Measurements from ENCODE around the gene MBTPS1.

MBTPS1 gene

DNA sequence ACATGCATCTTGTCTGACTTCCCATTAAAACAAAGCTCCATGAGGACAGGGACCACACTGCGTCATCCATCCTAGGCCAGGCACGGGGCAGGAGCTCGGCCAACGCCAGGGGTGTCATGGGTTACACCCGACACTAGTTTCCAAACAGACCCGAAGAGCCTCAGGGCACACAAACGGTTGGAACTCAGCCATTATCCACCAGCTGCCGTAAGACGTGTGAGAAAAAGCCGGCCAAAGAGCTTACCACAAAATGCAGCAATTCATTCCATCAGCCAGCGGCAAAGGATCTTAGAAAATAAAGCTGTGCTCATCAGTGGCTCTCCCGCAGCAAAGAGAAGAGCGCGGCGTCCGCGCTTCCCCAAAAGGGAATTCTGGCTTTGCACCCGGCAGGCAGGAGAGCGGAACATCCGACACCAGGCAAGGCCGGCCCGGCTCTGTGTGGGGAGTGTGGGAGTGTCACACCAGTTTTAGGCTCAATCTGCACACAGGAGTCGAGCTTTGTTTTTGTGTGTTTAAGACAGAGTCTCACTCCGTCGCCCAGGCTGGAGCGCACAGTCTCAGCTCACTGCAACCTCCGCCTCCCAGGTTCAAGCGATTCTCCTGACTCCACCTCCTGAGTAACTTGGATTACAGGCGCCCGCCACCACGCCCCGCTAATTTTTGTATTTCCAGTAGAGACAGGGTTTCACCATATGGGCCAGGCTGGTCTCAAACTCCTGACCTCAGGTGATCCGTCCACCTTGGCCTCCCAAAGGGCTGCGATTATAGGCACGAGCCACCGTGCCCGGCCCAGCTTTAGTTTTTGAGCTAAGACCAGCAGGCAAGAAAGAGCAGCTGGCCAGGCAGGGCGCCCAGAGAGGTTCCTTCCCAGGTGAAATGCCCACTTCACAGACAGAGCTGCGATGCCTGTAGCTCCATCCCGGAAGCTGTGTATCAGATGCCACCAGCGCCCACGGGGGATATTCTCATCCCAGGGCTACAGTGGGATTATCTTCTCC is 75.6 kb downstream of the MBTPS1 start:
- in situ Hi-C loops (cut with MboI; ENCODE audit: low sequenced_read_pairs), result no loop called here

GRCh38 chr16:84040226-84040822 is 76.4 kb downstream of the MBTPS1 start:
- in situ Hi-C loops (cut with MboI; ENCODE audit: low sequenced_read_pairs), result no loop called here

DNA sequence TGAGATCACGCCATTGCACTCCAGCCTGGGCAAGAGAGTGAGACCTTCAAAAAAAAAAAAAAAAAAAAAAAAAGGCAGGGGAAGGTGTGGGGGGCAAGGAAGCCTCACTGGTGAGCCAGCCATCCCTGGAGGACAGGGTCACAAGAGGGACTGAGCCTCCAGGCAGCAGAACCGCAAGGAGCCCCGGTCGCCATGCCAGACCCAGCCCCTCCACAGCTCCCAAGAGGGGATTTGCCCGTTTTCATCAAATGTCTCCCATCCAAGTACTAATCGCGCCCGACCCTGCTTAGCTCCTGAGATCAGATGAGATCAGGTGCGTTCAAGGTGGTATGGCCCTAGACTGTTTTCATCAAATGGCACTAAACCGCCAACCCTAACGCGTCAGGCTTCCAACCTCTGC is 77.0 kb downstream of the MBTPS1 start:
- in situ Hi-C loops (cut with MboI; ENCODE audit: low sequenced_read_pairs), result no loop called here

- in situ Hi-C loops (cut with MboI; ENCODE audit: low sequenced_read_pairs), result no loop called here
Observed at GRCh38 chr16:84038469-84038868, 78.3 kb downstream of the MBTPS1 start.

GRCh38 chr16:84036982-84037425 is 79.7 kb downstream of the MBTPS1 start:
- in situ Hi-C loops (cut with MboI; ENCODE audit: low sequenced_read_pairs), result no loop called here

- in situ Hi-C loops (cut with MboI; ENCODE audit: low sequenced_read_pairs), result no loop called here
Observed at GRCh38 chr16:84036131-84036530, 80.6 kb downstream of the MBTPS1 start.

- in situ Hi-C loops (cut with MboI; ENCODE audit: low sequenced_read_pairs), result no loop called here
Observed at GRCh38 chr16:84034516-84034915, 82.2 kb downstream of the MBTPS1 start.

GRCh38 chr16:84033251-84034195 is 83.2 kb downstream of the MBTPS1 start:
- in situ Hi-C loops (cut with MboI; ENCODE audit: low sequenced_read_pairs), result no loop called here

GRCh38 chr16:84032458-84033178 is 84.1 kb downstream of the MBTPS1 start:
- in situ Hi-C loops (cut with MboI; ENCODE audit: low sequenced_read_pairs), result no loop called here

- in situ Hi-C loops (cut with MboI; ENCODE audit: low sequenced_read_pairs), result no loop called here
Observed at GRCh38 chr16:84031556-84031955, 85.2 kb downstream of the MBTPS1 start.

GRCh38 chr16:84029297-84030047 is 87.3 kb downstream of the MBTPS1 start:
- in situ Hi-C loops (cut with MboI; ENCODE audit: low sequenced_read_pairs), result no loop called here

GRCh38 chr16:84027625-84028024 is 89.1 kb downstream of the MBTPS1 start:
- in situ Hi-C loops (cut with MboI; ENCODE audit: low sequenced_read_pairs), result no loop called here

DNA sequence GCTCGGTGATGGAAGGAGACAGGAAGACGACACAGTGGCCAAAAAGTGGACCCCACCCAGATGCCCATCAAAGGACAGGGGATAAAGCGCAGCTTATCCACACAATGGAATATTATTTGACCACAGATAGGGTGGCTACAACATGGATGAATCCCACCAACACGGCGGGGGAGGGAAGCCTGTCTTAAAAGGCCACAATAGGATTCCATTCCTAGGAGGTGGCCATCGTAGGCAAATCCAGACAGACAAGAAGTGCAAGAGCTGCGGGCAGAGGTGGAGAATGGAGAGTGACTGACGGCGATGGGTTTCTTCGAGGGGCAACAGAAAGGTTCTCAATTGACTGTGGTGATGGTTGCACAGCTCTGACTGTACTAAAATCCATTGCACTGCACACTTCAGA is 90.1 kb downstream of the MBTPS1 start:
- in situ Hi-C loops (cut with MboI; ENCODE audit: low sequenced_read_pairs), result no loop called here

- in situ Hi-C loops (cut with MboI; ENCODE audit: low sequenced_read_pairs), result no loop called here
Observed at GRCh38 chr16:84024854-84025253, 91.9 kb downstream of the MBTPS1 start.

DNA sequence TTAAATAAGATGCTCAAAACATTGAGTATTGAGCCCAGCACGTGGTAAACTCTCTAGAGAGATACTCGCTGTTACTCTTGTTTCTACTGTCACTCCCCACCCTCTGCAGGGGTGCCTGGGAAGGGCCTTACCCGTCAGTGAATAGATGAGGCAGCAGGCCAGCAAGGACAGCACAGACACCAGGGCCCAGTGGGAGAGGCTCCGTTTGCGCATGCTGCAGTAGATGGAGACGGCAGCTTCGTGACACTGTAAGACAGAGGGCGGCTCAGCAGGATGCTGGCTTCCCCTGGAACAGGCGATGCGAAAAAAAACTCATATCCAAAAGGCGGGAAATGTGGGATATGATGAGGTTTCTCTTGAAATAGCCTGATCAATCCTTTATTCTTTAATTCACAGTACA is 94.1 kb downstream of the MBTPS1 start:
- in situ Hi-C loops (cut with MboI; ENCODE audit: low sequenced_read_pairs), result no loop called here

DNA sequence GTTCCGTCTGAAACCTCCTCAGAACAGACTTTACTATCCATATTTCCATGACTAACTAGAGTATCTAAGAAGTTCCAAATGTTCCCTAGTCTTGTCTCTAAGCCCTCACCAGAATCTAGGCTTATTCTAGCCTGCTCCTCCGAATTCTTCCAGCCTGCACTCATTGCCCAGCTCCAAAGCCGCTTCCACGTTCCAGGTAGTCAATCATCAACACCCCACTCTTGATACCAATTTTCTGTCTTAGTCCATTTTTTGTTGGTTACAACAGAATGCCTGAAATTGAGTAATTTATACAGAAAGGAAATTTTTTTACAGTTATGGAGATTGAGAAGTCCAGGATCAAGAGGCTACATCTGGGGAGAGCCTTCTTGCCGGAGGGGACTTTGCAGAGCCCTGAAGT is 95.3 kb downstream of the MBTPS1 start:
- in situ Hi-C loops (cut with MboI; ENCODE audit: low sequenced_read_pairs), result no loop called here

DNA sequence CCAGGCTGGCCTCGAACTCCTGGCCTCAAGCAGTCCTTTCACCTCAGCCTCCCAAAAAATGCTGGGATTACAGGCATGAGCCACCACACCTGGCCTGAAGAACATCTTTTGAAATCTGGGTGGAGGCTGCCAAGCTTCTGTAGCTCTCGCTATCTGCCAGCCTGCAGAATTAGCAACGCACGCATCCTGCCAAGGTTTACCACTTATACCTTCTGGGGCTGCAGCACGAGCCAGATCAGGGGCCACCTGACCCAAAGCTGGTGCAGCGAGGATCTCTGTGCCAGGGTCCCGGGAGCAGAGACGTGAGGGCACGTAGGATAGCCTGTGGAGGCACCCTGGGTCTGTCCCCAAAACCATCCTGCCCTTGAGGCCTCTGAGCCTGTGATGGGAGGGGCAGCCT is 96.4 kb downstream of the MBTPS1 start:
- in situ Hi-C loops (cut with MboI; ENCODE audit: low sequenced_read_pairs), result no loop called here

DNA sequence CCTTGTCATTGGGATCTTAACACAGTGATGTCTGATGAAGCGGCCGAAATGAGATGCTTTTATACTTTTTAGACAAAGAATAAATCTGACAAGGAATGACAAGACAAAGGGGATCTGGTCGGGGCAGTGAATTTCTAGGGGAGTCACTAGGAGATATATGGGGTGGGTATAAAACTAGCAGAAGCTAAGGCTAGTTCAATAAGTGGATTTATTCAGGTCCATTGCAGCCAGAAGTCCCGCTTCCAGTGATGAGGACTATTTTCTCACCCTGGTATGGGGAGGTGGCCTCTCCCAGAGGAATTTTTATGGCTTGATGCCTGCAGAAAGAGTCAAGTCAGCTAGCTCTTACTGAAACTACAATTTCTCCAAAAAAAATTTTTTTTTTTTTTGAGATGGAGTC is 98.0 kb downstream of the MBTPS1 start:
- in situ Hi-C loops (cut with MboI; ENCODE audit: low sequenced_read_pairs), result no loop called here

GRCh38 chr16:84016477-84016876 is 100.3 kb downstream of the MBTPS1 start:
- in situ Hi-C loops (cut with MboI; ENCODE audit: low sequenced_read_pairs), result no loop called here

DNA sequence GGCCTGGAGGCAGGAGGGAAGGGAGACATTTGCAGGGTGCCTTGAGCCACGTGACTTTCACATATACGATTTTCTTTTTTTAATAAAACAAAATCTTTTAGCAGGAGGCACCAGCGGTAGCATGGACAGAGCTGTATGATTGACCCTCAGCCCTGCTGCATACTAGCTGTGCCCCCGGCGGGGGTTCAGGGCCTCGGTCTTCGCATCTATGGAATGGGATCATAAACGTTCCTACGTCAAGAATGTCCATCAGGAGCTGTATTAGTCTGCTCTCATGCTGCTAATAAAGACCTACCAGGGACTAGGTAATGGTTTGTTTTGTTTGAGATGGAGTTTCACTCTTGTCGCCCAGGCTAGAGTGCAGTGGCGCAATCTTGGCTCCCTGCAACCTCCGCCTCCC is 101.3 kb downstream of the MBTPS1 start:
- in situ Hi-C loops (cut with MboI; ENCODE audit: low sequenced_read_pairs), result no loop called here
